ENCODE results near the gene PCID2.

The PCID2 gene

DNA sequence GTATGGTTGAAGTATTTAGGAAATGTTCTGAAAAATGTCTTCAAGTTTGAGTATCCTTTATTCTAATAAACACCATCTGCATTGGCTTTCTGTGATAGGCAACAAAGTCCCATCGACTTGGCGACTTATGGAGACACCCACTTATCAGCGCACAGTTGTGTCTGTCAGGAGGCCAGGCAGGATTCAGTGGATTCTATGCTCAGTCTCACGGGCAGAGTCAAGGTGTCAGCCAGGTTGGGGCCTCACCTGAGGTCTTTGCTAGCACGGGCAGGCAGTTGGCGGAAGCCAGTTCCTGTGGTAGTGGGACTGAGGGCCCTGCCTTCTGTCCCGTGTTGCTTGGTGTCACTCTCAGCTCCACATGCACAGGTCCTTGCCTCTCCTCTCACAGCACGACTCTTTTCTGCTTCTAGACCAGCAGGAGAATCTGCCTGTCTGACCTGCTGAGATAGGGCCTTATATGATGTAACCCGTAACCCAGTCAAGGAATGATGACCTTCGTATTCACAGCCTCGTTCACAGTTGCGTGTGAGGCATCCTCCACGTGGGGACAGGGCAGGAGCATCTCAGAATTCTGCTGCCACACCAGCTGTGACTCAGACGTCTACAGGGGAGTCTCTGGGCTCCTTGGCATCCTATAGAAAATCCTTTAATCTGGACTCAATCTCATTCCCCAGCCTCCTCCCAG, 10.9 kb upstream of the PCID2 start:
- no peak overlapping the region for H3K4me3 ChIP-seq (ENCODE audit: low read length)
- DNase-seq (ENCODE audit: low read depth), result no peak
- TF ChIP-seq CTCF (IDR thresholded peaks at IDR 0.05; ENCODE audit: insufficient read depth, low read depth, low read length, missing control alignments), result no peak

DNA sequence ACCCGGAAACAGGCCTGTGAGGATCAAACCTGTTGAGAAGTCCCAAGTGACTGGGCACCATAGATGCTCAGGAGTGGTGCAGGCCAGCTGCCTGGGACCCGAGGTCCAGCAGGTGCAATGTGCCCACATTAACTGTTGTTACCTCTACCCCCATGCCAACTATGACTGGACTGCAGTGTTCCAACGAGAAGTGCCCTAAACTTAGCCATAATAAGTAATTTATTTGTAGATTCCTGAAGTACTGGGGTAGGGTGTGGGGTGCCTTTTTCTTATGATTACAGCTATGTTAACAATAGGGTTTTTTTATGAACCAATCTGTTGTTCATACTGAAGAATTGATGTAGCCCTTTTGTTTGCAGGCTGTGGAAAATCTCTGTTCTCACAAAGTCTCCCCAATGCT, 10.1 kb upstream of the PCID2 start:
- TF ChIP-seq CTCF (IDR thresholded peaks at IDR 0.05; ENCODE audit: insufficient read depth, low read depth, low read length, missing control alignments), result no peak
- no peak overlapping the region for H3K4me3 ChIP-seq (ENCODE audit: low read length)

GRCh38 chr13:113216254-113217048, 8.0 kb upstream of the PCID2 start:
- H3K4me3 ChIP-seq (ENCODE audit: low read length), result no peak overlapping the region
- no peak for TF ChIP-seq CTCF (IDR thresholded peaks at IDR 0.05; ENCODE audit: insufficient read depth, low read depth, low read length, missing control alignments)
- DNase-seq (ENCODE audit: low read depth), result peak; percentile 81

More for the DNA sequence above, 10.1 kb upstream of the PCID2 start:
- no peak for DNase-seq (ENCODE audit: low read depth)

GRCh38 chr13:113211774-113212173, 3.3 kb upstream of the PCID2 start:
- no peak for TF ChIP-seq CTCF (IDR thresholded peaks at IDR 0.05; ENCODE audit: insufficient read depth, low read depth, low read length, missing control alignments)
- no peak overlapping the region for H3K4me3 ChIP-seq (ENCODE audit: low read length)
- no peak for DNase-seq (ENCODE audit: low read depth)

DNA sequence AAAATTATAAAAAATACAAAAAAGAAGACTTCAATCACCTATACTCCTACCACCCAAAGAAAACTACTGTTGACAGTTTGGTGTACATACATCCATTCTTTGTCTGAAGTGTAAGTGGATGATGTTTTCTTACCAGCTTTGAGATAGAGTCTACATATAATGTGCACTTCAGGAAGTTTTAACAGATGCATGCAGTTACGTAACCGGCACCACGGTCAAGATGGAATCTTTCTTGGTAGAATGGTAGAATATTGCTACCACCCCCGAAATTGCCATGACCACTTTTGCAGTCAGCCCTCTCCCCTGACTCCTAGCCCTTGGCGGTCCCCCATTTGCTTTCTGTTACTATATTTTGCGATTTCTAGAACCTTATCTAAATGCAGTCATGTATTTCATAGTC, 2.4 kb upstream of the PCID2 start:
- H3K4me3 ChIP-seq (ENCODE audit: low read length), result peak overlapping the region; percentile 73
- TF ChIP-seq CTCF (IDR thresholded peaks at IDR 0.05; ENCODE audit: insufficient read depth, low read depth, low read length, missing control alignments), result no peak
- no peak for DNase-seq (ENCODE audit: low read depth)

DNA sequence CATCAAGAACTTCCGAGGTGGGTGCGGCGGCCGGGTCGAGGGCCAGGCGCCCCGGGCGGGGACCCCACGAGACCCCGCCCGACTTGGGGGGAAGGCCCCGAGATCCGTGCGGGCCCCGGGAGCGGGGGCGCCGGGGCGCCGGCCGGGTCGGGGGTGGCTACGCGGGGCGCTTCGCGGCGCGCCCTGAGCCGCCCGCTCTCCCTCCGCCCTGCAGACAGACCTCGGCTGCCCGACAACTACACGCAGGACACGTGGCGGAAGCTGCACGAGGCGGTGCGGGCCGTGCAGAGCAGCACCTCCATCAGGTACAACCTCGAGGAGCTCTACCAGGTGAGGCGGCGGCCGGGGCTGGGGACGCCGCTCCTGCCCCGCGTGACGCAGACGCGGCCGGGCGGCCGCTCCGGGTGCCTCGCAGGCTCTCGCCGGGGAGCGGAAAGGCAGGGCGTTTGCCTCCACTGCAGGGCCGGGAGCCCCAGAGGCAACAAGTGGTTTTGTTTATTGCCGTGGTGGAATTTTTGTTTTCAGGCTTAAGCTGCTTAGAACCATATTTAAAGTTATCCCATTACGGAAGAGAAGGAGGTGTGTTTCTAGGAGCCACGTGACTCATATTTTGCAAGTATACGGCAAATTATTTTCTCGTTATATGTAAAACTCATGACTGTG, 1.4 kb upstream of the PCID2 start:
- TF ChIP-seq CTCF (IDR thresholded peaks at IDR 0.05; ENCODE audit: insufficient read depth, low read depth, low read length, missing control alignments), result no peak
- peak; percentile 80 for DNase-seq (ENCODE audit: low read depth)
- H3K4me3 ChIP-seq (ENCODE audit: low read length), result peak overlapping the region; percentile 73

Data from epithelial cell of esophagus (primary cell).